HK-2 (cell line): Measurements from ENCODE around the gene ASAH2.
"Not testable (repeated sequence)": the region's sequence is repeated elsewhere in the genome, so short reads cannot be mapped to it uniquely, and the experiment has no call there.

Experiments
- DNase-seq: peaks from one replicate; pipeline ENCODE4 v3.0.0-alpha.2; 2018; ENCODE audit not compliant: unreplicated experiment

The ASAH2 gene

GRCh38 chr10:50251394-50251793 lies at the start of gene ASAH2:
Gene ASAH2 (minus strand): TSS chr10:50251516. CDS start chr10:50248610, 2,906 bp downstream.
- DNase-seq = no peak

GRCh38 chr10:50299948-50300669 lies 48.8 kb upstream of the ASAH2 start:
- DNase-seq = no peak

- DNase-seq = no peak
Observed at GRCh38 chr10:50295367-50295766, 44.1 kb upstream of the ASAH2 start.

- no peak for DNase-seq
Observed at GRCh38 chr10:50294582-50294981, 43.3 kb upstream of the ASAH2 start.

GRCh38 chr10:50293513-50294313 lies 42.4 kb upstream of the ASAH2 start:
- no peak for DNase-seq

GRCh38 chr10:50291261-50291850 lies 40.0 kb upstream of the ASAH2 start:
- DNase-seq = no peak

- no peak for DNase-seq
Observed at GRCh38 chr10:50289196-50289595, 37.9 kb upstream of the ASAH2 start.

GRCh38 chr10:50286996-50287803 lies 35.9 kb upstream of the ASAH2 start:
- no peak for DNase-seq

- no peak for DNase-seq
Observed at GRCh38 chr10:50286517-50286916, 35.2 kb upstream of the ASAH2 start.

- DNase-seq = no peak
Observed at GRCh38 chr10:50281967-50282522, 30.7 kb upstream of the ASAH2 start.

GRCh38 chr10:50281210-50281966 lies 30.1 kb upstream of the ASAH2 start:
- DNase-seq = no peak

GRCh38 chr10:50280049-50280841 lies 28.9 kb upstream of the ASAH2 start:
- no peak for DNase-seq

- DNase-seq = no peak
Observed at GRCh38 chr10:50279489-50279888, 28.2 kb upstream of the ASAH2 start.

GRCh38 chr10:50275650-50276235 lies 24.4 kb upstream of the ASAH2 start:
- DNase-seq = peak; percentile 14

- no peak for DNase-seq
Observed at GRCh38 chr10:50272531-50272930, 21.2 kb upstream of the ASAH2 start.

- no peak for DNase-seq
Observed at GRCh38 chr10:50271564-50272250, 20.4 kb upstream of the ASAH2 start.

GRCh38 chr10:50267877-50268276 lies 16.6 kb upstream of the ASAH2 start:
- not testable (repeated sequence) for DNase-seq

GRCh38 chr10:50262625-50263024 lies 11.3 kb upstream of the ASAH2 start:
- DNase-seq = not testable (repeated sequence)

GRCh38 chr10:50260791-50261281 lies 9.5 kb upstream of the ASAH2 start:
- no peak for DNase-seq
